HepG2 (cell line): ENCODE measurements around the gene SMTN. TPM values are rescaled to one million over a fixed set of nuclear protein-coding genes. Genes with fewer than 3 reads are reported as not detected.

Experiments
- CREB1 ChIP-seq, 2 experiments: fragments of 450-650 bp in 1 of 2; IDR thresholded peaks; 2 replicates each; pipeline ENCODE4 v1.6.1; 2016 to 2017; ENCODE audit warnings: control low read depth in 1 of 2, mild to moderate bottlenecking in 1 of 2, missing compliant biosample characterization in 1 of 2, missing genetic modification characterization in 1 of 2
- FOSL1 ChIP-seq: sonication (generic); formaldehyde crosslinking; IDR thresholded peaks from 2 replicates; pipeline ENCODE4 v1.9.0; 2021; ENCODE audit warnings: missing genetic modification reagents, borderline replicate concordance
- FOXA1 ChIP-seq, 2 experiments: fragments of 450-650 bp in 1 of 2; sonication (generic) in 1 of 2; formaldehyde crosslinking in 1 of 2; IDR thresholded peaks; 2 replicates each; pipeline versions ENCODE4 v1.4.0 to v1.6.1; 2016 to 2020; ENCODE audit warnings: missing genetic modification reagents in 1 of 2
- MIER3 ChIP-seq: IDR thresholded peaks from 2 replicates; pipeline ENCODE4 v1.6.1; 2016; ENCODE audit warnings: missing compliant biosample characterization, borderline replicate concordance
- PAF1 ChIP-seq: IDR thresholded peaks from 2 replicates; pipeline ENCODE4 v1.6.1; 2016; ENCODE audit warnings: missing genetic modification reagents, missing compliant biosample characterization
- SALL1 ChIP-seq: sonication (generic); formaldehyde crosslinking; IDR thresholded peaks from 2 replicates; pipeline ENCODE4 v1.8.0; 2022; ENCODE audit warnings: mild to moderate bottlenecking, missing genetic modification reagents
- ZFY ChIP-seq: sonication (generic); formaldehyde crosslinking; IDR thresholded peaks from 2 replicates; pipeline ENCODE4 v1.4.0; 2020; ENCODE audit warnings: missing genetic modification reagents
- ZNF350 ChIP-seq: sonication (generic); formaldehyde crosslinking; IDR thresholded peaks from 2 replicates; pipeline ENCODE4 v1.4.0; 2020; ENCODE audit warnings: mild to moderate bottlenecking, low read depth, missing genetic modification reagents, borderline replicate concordance
- polyA plus RNA-seq, 8 experiments: library from polyadenylated mRNA; depleted of rRNA in 3 of 8; stranded (reverse) in 7 of 8; unstranded in 1 of 8; fragments of >200 nt; fragmentation: Illumina TruSeq in 4 of 8; extraction: Trizol in 4 of 8; gene quantifications; 2 replicates each; pipeline versions ENCODE4 v1.2.1 to v1.2.3, GENCODE V29; 2011 to 2016; ENCODE audit warnings: low read depth in 4 of 8, missing spikeins in 1 of 8, mixed read lengths in 1 of 8; ENCODE audit not compliant: insufficient read depth in 1 of 8
- total RNA-seq, 5 experiments: library from RNA; depleted of rRNA; stranded (reverse); fragments of >200 nt; fragmentation: Illumina TruSeq; extraction: Trizol; gene quantifications; 2 replicates each; pipeline ENCODE4 v1.2.3, GENCODE V29; 2016; ENCODE audit warnings: low read depth in 1 of 5
- TF ChIP-seq, protein P1 (sequence below): sonication (generic); formaldehyde crosslinking; IDR thresholded peaks from 2 replicates; pipeline ENCODE4 v1.5.0; 2020; ENCODE audit warnings: mild to moderate bottlenecking, missing genetic modification reagents, borderline replicate concordance
- TF ChIP-seq, protein P2 (sequence below): sonication (generic); formaldehyde crosslinking; IDR thresholded peaks from 2 replicates; pipeline ENCODE4 v1.4.0; 2020; ENCODE audit warnings: missing genetic modification reagents
- TF ChIP-seq, protein P3 (sequence below): sonication (generic); formaldehyde crosslinking; IDR thresholded peaks from 2 replicates; pipeline ENCODE4 v1.5.1; 2020; ENCODE audit warnings: missing genetic modification reagents, mild to moderate bottlenecking, borderline replicate concordance
- TF ChIP-seq, protein P4 (sequence below): IDR thresholded peaks from 2 replicates; pipeline ENCODE4 v1.6.1; 2016; ENCODE audit warnings: low read depth
- TF ChIP-seq, protein P5 (sequence below): sonication (generic); formaldehyde crosslinking; IDR thresholded peaks from 2 replicates; pipeline ENCODE4 v1.5.1; 2020; ENCODE audit warnings: mild to moderate bottlenecking, missing genetic modification reagents, moderate library complexity

The SMTN gene
- total and polyA plus RNA-seq, 2 of the 13 experiments (the other 11 are each of a cell fraction or from before 2014, with no cell fraction given), result 14.7 to 26.1 TPM

DNA sequence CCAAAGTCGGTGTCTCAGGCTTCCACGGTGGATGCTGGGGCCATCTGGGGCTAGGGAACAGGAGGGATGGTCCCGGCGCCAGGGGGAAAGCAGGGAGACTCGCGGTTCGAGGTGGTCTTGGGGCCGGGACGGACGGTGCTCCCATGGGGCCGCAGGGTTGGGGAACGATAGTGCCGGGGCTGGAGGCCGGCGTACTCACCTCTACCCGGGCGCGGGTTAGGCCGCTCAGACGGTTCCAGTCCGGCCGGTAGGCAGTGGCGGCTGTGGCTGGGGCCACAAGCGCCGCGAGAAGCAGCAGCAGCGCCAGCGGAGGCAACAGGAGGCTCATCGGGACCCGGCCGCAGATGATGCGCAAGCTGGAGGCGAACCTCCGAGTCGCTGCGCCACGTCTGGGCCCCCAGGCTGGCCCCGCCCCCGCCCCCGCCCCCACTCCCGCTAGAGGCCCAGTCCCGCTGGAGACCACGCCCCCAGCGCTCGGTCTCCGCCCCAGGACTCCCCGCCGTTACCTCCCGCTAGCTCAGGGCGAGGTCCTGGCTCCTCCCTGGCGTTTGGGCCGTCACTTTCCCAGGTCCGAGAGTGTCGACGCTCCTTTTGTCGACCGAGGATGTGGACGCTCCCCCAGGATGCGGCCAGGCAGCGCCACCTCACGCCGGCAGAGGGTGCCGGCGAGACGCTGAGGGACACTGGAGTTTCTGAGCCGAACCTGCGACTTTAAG is 26.2 kb downstream of the SMTN start, which contains the start of gene SELENOM (continued):
- TF ChIP-seq, protein P1, sequence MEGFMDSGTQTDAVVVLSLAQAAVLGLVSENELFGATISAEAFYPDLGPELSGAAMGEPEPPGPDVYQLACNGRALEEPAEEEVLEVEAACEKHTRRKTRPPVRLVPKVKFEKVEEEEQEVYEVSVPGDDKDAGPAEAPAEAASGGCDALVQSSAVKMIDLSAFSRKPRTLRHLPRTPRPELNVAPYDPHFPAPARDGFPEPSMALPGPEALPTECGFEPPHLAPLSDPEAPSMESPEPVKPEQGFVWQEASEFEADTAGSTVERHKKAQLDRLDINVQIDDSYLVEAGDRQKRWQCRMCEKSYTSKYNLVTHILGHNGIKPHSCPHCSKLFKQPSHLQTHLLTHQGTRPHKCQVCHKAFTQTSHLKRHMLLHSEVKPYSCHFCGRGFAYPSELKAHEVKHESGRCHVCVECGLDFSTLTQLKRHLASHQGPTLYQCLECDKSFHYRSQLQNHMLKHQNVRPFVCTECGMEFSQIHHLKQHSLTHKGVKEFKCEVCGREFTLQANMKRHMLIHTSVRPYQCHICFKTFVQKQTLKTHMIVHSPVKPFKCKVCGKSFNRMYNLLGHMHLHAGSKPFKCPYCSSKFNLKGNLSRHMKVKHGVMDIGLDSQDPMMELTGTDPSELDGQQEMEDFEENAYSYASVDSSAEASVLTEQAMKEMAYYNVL (CRISPR knock-in tag), result peak; percentile 10; the same call in 1 of the 2 replicates
- TF ChIP-seq PAF1 (no peak), MIER3 (0 out of 2 replicates have a peak, but pooled peaks have one; percentile 59), ZFY (CRISPR knock-in tag) (peak; percentile 26; the same call in 1 of the 2 replicates), FOSL1 (CRISPR knock-in tag) (no peak), ZNF350 (CRISPR knock-in tag) (no peak; the same call in 1 of the 2 replicates), SALL1 (0 out of 2 replicates have a peak, but pooled peaks have one; percentile 20), FOXA1 (IDR thresholded peaks at IDR 0.05) (no peak), FOXA1 (CRISPR knock-in tag; IDR thresholded peaks at IDR 0.05) (0 out of 2 replicates have a peak, but pooled peaks have one; percentile 20), CREB1 (IDR thresholded peaks at IDR 0.05) (peak; percentile 34; the same call in 1 of the 2 replicates), CREB1 (CRISPR knock-in tag; IDR thresholded peaks at IDR 0.05) (no peak)
- TF ChIP-seq, protein P2, sequence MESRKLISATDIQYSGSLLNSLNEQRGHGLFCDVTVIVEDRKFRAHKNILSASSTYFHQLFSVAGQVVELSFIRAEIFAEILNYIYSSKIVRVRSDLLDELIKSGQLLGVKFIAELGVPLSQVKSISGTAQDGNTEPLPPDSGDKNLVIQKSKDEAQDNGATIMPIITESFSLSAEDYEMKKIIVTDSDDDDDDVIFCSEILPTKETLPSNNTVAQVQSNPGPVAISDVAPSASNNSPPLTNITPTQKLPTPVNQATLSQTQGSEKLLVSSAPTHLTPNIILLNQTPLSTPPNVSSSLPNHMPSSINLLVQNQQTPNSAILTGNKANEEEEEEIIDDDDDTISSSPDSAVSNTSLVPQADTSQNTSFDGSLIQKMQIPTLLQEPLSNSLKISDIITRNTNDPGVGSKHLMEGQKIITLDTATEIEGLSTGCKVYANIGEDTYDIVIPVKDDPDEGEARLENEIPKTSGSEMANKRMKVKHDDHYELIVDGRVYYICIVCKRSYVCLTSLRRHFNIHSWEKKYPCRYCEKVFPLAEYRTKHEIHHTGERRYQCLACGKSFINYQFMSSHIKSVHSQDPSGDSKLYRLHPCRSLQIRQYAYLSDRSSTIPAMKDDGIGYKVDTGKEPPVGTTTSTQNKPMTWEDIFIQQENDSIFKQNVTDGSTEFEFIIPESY (CRISPR knock-in tag), result peak; percentile 77; the same call in 1 of the 2 replicates
- TF ChIP-seq, protein P3, sequence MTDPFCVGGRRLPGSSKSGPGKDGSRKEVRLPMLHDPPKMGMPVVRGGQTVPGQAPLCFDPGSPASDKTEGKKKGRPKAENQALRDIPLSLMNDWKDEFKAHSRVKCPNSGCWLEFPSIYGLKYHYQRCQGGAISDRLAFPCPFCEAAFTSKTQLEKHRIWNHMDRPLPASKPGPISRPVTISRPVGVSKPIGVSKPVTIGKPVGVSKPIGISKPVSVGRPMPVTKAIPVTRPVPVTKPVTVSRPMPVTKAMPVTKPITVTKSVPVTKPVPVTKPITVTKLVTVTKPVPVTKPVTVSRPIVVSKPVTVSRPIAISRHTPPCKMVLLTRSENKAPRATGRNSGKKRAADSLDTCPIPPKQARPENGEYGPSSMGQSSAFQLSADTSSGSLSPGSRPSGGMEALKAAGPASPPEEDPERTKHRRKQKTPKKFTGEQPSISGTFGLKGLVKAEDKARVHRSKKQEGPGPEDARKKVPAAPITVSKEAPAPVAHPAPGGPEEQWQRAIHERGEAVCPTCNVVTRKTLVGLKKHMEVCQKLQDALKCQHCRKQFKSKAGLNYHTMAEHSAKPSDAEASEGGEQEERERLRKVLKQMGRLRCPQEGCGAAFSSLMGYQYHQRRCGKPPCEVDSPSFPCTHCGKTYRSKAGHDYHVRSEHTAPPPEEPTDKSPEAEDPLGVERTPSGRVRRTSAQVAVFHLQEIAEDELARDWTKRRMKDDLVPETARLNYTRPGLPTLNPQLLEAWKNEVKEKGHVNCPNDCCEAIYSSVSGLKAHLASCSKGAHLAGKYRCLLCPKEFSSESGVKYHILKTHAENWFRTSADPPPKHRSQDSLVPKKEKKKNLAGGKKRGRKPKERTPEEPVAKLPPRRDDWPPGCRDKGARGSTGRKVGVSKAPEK, result no peak
- TF ChIP-seq, protein P4, sequence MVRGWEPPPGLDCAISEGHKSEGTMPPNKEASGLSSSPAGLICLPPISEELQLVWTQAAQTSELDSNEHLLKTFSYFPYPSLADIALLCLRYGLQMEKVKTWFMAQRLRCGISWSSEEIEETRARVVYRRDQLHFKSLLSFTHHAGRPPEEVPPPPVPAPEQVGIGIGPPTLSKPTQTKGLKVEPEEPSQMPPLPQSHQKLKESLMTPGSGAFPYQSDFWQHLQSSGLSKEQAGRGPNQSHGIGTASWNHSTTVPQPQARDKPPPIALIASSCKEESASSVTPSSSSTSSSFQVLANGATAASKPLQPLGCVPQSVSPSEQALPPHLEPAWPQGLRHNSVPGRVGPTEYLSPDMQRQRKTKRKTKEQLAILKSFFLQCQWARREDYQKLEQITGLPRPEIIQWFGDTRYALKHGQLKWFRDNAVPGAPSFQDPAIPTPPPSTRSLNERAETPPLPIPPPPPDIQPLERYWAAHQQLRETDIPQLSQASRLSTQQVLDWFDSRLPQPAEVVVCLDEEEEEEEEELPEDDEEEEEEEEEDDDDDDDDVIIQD, result 0 out of 2 replicates have a peak, but pooled peaks have one; percentile 30
- TF ChIP-seq, protein P5, sequence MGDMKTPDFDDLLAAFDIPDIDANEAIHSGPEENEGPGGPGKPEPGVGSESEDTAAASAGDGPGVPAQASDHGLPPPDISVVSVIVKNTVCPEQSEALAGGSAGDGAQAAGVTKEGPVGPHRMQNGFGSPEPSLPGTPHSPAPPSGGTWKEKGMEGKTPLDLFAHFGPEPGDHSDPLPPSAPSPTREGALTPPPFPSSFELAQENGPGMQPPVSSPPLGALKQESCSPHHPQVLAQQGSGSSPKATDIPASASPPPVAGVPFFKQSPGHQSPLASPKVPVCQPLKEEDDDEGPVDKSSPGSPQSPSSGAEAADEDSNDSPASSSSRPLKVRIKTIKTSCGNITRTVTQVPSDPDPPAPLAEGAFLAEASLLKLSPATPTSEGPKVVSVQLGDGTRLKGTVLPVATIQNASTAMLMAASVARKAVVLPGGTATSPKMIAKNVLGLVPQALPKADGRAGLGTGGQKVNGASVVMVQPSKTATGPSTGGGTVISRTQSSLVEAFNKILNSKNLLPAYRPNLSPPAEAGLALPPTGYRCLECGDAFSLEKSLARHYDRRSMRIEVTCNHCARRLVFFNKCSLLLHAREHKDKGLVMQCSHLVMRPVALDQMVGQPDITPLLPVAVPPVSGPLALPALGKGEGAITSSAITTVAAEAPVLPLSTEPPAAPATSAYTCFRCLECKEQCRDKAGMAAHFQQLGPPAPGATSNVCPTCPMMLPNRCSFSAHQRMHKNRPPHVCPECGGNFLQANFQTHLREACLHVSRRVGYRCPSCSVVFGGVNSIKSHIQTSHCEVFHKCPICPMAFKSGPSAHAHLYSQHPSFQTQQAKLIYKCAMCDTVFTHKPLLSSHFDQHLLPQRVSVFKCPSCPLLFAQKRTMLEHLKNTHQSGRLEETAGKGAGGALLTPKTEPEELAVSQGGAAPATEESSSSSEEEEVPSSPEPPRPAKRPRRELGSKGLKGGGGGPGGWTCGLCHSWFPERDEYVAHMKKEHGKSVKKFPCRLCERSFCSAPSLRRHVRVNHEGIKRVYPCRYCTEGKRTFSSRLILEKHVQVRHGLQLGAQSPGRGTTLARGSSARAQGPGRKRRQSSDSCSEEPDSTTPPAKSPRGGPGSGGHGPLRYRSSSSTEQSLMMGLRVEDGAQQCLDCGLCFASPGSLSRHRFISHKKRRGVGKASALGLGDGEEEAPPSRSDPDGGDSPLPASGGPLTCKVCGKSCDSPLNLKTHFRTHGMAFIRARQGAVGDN (CRISPR knock-in tag), result peak; percentile 67
